Gastrocnemius medialis (tissue), 4 donors: ENCODE results near the gene ZBTB20.

Experiments used
- CTCF ChIP-seq, 5 experiments: fragments of 450-650 bp in 3 of 5; fragments of 200-600 bp in 2 of 5; sonication (generic) in 2 of 5; IDR thresholded peaks in 4 of 5; conservative IDR thresholded peaks in 1 of 5; 1 replicate in 4 of 5; 2 replicates in 1 of 5; pipeline ENCODE4 v1.5.1; 2016 to 2019; ENCODE audit warnings: antibody characterized with exemption in 5 of 5, mild to moderate bottlenecking in 3 of 5, moderate library complexity in 3 of 5
- POLR2A ChIP-seq, 2 donors: fragments of 450-650 bp; IDR thresholded peaks; one replicate each; pipeline ENCODE4 v1.6.1; 2017; ENCODE audit warnings: antibody characterized with exemption in 2 of 2, mild to moderate bottlenecking in 2 of 2, moderate library complexity in 2 of 2

DNA sequence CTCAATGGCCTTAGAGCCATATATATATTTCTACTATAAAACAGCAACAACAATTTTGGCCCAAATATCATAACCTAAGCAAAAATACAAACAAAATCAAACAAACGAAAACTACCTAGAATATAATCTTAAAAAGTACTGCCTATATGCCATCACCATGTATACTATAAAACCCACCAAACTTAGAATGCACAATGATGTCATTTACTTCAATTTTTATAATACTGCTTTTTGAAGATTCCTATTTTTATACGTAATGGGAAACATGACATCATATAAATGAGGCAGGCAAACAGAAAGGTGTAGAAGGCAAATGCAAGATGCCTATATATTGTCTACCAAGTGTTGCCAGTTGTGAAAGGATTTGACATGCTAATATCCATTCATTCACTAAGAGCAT is 550.9 kb downstream of the ZBTB20 start:
- no peak for TF ChIP-seq POLR2A (IDR thresholded peaks at IDR 0.05)
- TF ChIP-seq CTCF (IDR thresholded peaks at IDR 0.05 in 4 of 5, conservative IDR thresholded peaks at IDR 0.05 in 1 of 5) = no peak
